ENCODE data around the gene SLC48A1.

SLC48A1 gene

GRCh38 chr12:47773062-47773857, at the start of gene SLC48A1:
Gene SLC48A1 (plus strand): TSS chr12:47773238. CDS start chr12:47773305, 67 bp downstream.
- Histone ChIP-seq H3K4me1 (ENCODE audit: insufficient read depth, low read length) (peaks cover 16% of the 10 kb centered on the region), H3K9ac (ENCODE audit: low read depth, low read length) (peak within 1 kb of the TSS; percentile 24; the same call in 1 of the 2 replicates), H3K4me3 (ENCODE audit: low read length) (peak within 1 kb of the TSS; percentile 67), H3K27me3 (ENCODE audit: insufficient read depth, low read length) (peaks cover 30% of the 10 kb centered on the region), H3K9me3 (ENCODE audit: insufficient read depth, low read depth, low read length) (no peaks in the 10 kb centered on the region), H3K36me3 (ENCODE audit: insufficient read depth, low read depth, low read length) (no peaks in the 10 kb centered on the region), H3K27ac (ENCODE audit: low read length) (no peak within 1 kb of the TSS)

- Histone ChIP-seq H3K27me3 (ENCODE audit: insufficient read depth, low read length) (no peaks in the 10 kb centered on the region), H3K9ac (ENCODE audit: low read depth, low read length) (no peak within 1 kb of the TSS), H3K9me3 (ENCODE audit: insufficient read depth, low read depth, low read length) (no peaks in the 10 kb centered on the region), H3K36me3 (ENCODE audit: insufficient read depth, low read depth, low read length) (no peaks in the 10 kb centered on the region), H3K4me3 (ENCODE audit: low read length) (no peak within 1 kb of the TSS), H3K27ac (ENCODE audit: low read length) (no peak within 1 kb of the TSS), H3K4me1 (ENCODE audit: insufficient read depth, low read length) (no peaks in the 10 kb centered on the region; the same call in 1 of the 2 replicates)
Measured at GRCh38 chr12:47725091-47725772, 47.8 kb upstream of the SLC48A1 start, which contains the start of gene ENDOU. Gene ENDOU (minus strand): TSS chr12:47725490. CDS start chr12:47725413, 77 bp downstream.

GRCh38 chr12:47725893-47726292, 47.1 kb upstream of the SLC48A1 start:
- Histone ChIP-seq H3K9ac (ENCODE audit: low read depth, low read length) (no peak overlapping the region), H3K36me3 (ENCODE audit: insufficient read depth, low read depth, low read length) (no peaks in the 10 kb centered on the region), H3K4me1 (ENCODE audit: insufficient read depth, low read length) (no peaks in the 10 kb centered on the region; the same call in 1 of the 2 replicates), H3K4me3 (ENCODE audit: low read length) (no peak overlapping the region), H3K9me3 (ENCODE audit: insufficient read depth, low read depth, low read length) (no peaks in the 10 kb centered on the region), H3K27me3 (ENCODE audit: insufficient read depth, low read length) (no peaks in the 10 kb centered on the region), H3K27ac (ENCODE audit: low read length) (no peak overlapping the region)

GRCh38 chr12:47729233-47729632, 43.8 kb upstream of the SLC48A1 start:
- Histone ChIP-seq H3K27me3 (ENCODE audit: insufficient read depth, low read length) (no peaks in the 10 kb centered on the region), H3K4me3 (ENCODE audit: low read length) (no peak overlapping the region), H3K9me3 (ENCODE audit: insufficient read depth, low read depth, low read length) (no peaks in the 10 kb centered on the region), H3K36me3 (ENCODE audit: insufficient read depth, low read depth, low read length) (no peaks in the 10 kb centered on the region), H3K9ac (ENCODE audit: low read depth, low read length) (no peak overlapping the region), H3K27ac (ENCODE audit: low read length) (no peak overlapping the region), H3K4me1 (ENCODE audit: insufficient read depth, low read length) (peaks cover 2% of the 10 kb centered on the region)

- H3K27me3 ChIP-seq (ENCODE audit: insufficient read depth, low read length): no peaks in the 10 kb centered on the region
- no peaks in the 10 kb centered on the region for H3K36me3 ChIP-seq (ENCODE audit: insufficient read depth, low read depth, low read length)
- no peaks in the 10 kb centered on the region for H3K9me3 ChIP-seq (ENCODE audit: insufficient read depth, low read depth, low read length)
- H3K27ac ChIP-seq (ENCODE audit: low read length): no peak overlapping the region
- no peak overlapping the region for H3K9ac ChIP-seq (ENCODE audit: low read depth, low read length)
- H3K4me3 ChIP-seq (ENCODE audit: low read length): no peak overlapping the region
- peaks cover 13% of the 10 kb centered on the region for H3K4me1 ChIP-seq (ENCODE audit: insufficient read depth, low read length)
Measured at GRCh38 chr12:47730341-47730744, 42.7 kb upstream of the SLC48A1 start.

GRCh38 chr12:47731723-47732122, 41.3 kb upstream of the SLC48A1 start:
- no peak overlapping the region for H3K9ac ChIP-seq (ENCODE audit: low read depth, low read length)
- H3K4me1 ChIP-seq (ENCODE audit: insufficient read depth, low read length): peaks cover 13% of the 10 kb centered on the region
- no peaks in the 10 kb centered on the region for H3K27me3 ChIP-seq (ENCODE audit: insufficient read depth, low read length)
- no peak overlapping the region for H3K4me3 ChIP-seq (ENCODE audit: low read length)
- no peaks in the 10 kb centered on the region for H3K36me3 ChIP-seq (ENCODE audit: insufficient read depth, low read depth, low read length)
- H3K9me3 ChIP-seq (ENCODE audit: insufficient read depth, low read depth, low read length): no peaks in the 10 kb centered on the region
- H3K27ac ChIP-seq (ENCODE audit: low read length): no peak overlapping the region

- Histone ChIP-seq H3K27me3 (ENCODE audit: insufficient read depth, low read length) (no peaks in the 10 kb centered on the region), H3K9me3 (ENCODE audit: insufficient read depth, low read depth, low read length) (no peaks in the 10 kb centered on the region), H3K36me3 (ENCODE audit: insufficient read depth, low read depth, low read length) (no peaks in the 10 kb centered on the region), H3K9ac (ENCODE audit: low read depth, low read length) (no peak overlapping the region), H3K27ac (ENCODE audit: low read length) (no peak overlapping the region), H3K4me1 (ENCODE audit: insufficient read depth, low read length) (peaks cover 13% of the 10 kb centered on the region), H3K4me3 (ENCODE audit: low read length) (no peak overlapping the region)
Measured at GRCh38 chr12:47732504-47732903, 40.5 kb upstream of the SLC48A1 start.

- H3K27ac ChIP-seq (ENCODE audit: low read length): no peak overlapping the region
- no peak overlapping the region for H3K9ac ChIP-seq (ENCODE audit: low read depth, low read length)
- no peaks in the 10 kb centered on the region for H3K27me3 ChIP-seq (ENCODE audit: insufficient read depth, low read length)
- no peaks in the 10 kb centered on the region for H3K36me3 ChIP-seq (ENCODE audit: insufficient read depth, low read depth, low read length)
- H3K4me1 ChIP-seq (ENCODE audit: insufficient read depth, low read length): peaks cover 13% of the 10 kb centered on the region
- no peaks in the 10 kb centered on the region for H3K9me3 ChIP-seq (ENCODE audit: insufficient read depth, low read depth, low read length)
- no peak overlapping the region for H3K4me3 ChIP-seq (ENCODE audit: low read length)
Measured at GRCh38 chr12:47733142-47733541, 39.9 kb upstream of the SLC48A1 start.

GRCh38 chr12:47734725-47735480, 38.1 kb upstream of the SLC48A1 start:
- peaks cover 13% of the 10 kb centered on the region for H3K4me1 ChIP-seq (ENCODE audit: insufficient read depth, low read length)
- no peak overlapping the region; the same call in 1 of the 2 replicates for H3K4me3 ChIP-seq (ENCODE audit: low read length)
- peak overlapping the region; percentile 55; the same call in 1 of the 2 replicates for H3K9ac ChIP-seq (ENCODE audit: low read depth, low read length)
- H3K27ac ChIP-seq (ENCODE audit: low read length): peak overlapping the region; percentile 49
- no peaks in the 10 kb centered on the region for H3K36me3 ChIP-seq (ENCODE audit: insufficient read depth, low read depth, low read length)
- no peaks in the 10 kb centered on the region for H3K9me3 ChIP-seq (ENCODE audit: insufficient read depth, low read depth, low read length)
- no peaks in the 10 kb centered on the region for H3K27me3 ChIP-seq (ENCODE audit: insufficient read depth, low read length)

- H3K4me3 ChIP-seq (ENCODE audit: low read length): no peak overlapping the region
- no peaks in the 10 kb centered on the region for H3K36me3 ChIP-seq (ENCODE audit: insufficient read depth, low read depth, low read length)
- H3K9ac ChIP-seq (ENCODE audit: low read depth, low read length): no peak overlapping the region
- H3K9me3 ChIP-seq (ENCODE audit: insufficient read depth, low read depth, low read length): no peaks in the 10 kb centered on the region
- no peak overlapping the region for H3K27ac ChIP-seq (ENCODE audit: low read length)
- peaks cover 13% of the 10 kb centered on the region for H3K4me1 ChIP-seq (ENCODE audit: insufficient read depth, low read length)
- no peaks in the 10 kb centered on the region for H3K27me3 ChIP-seq (ENCODE audit: insufficient read depth, low read length)
Measured at GRCh38 chr12:47735649-47736048, 37.4 kb upstream of the SLC48A1 start.

GRCh38 chr12:47736216-47736615, 36.8 kb upstream of the SLC48A1 start:
- Histone ChIP-seq H3K27ac (ENCODE audit: low read length) (no peak overlapping the region), H3K4me3 (ENCODE audit: low read length) (no peak overlapping the region), H3K36me3 (ENCODE audit: insufficient read depth, low read depth, low read length) (no peaks in the 10 kb centered on the region), H3K9ac (ENCODE audit: low read depth, low read length) (no peak overlapping the region), H3K9me3 (ENCODE audit: insufficient read depth, low read depth, low read length) (no peaks in the 10 kb centered on the region), H3K27me3 (ENCODE audit: insufficient read depth, low read length) (no peaks in the 10 kb centered on the region), H3K4me1 (ENCODE audit: insufficient read depth, low read length) (peaks cover 13% of the 10 kb centered on the region)

Measured in iPS-20b (cell line).